HG02973 (cell line): ENCODE measurements around the gene GREM2.

Source experiments
- ATAC-seq: cut with Tn5 transposase; IDR thresholded peaks from one replicate; pipeline ENCODE4 v1.9.1; 2021; ENCODE audit warnings: moderate library complexity; ENCODE audit not compliant: unreplicated experiment

Gene GREM2

GRCh38 chr1:240462766-240463395 lies 149.1 kb downstream of the GREM2 start:
- ATAC-seq = no peak

- ATAC-seq = no peak
Observed at GRCh38 chr1:240462277-240462676, 149.7 kb downstream of the GREM2 start.

GRCh38 chr1:240457203-240457602 lies 154.8 kb downstream of the GREM2 start:
- ATAC-seq = no peak

GRCh38 chr1:240455228-240455821 lies 156.6 kb downstream of the GREM2 start:
- ATAC-seq = no peak

- no peak for ATAC-seq
Observed at GRCh38 chr1:240445369-240445768, 166.6 kb downstream of the GREM2 start.

GRCh38 chr1:240441669-240442068 lies 170.3 kb downstream of the GREM2 start:
- ATAC-seq = no peak
